HUES64 (cell line): ENCODE measurements around the gene FEV.

Source experiments
- H3K27ac ChIP-seq: 2 replicates; pipeline ENCODE4 v1.7.0; 2013; ENCODE audit warnings: low read depth, low read length, inconsistent platforms
- H3K27me3 ChIP-seq: 2 replicates; pipeline ENCODE4 v1.6.1; 2013; ENCODE audit warnings: mild to moderate bottlenecking, low read length; ENCODE audit not compliant: insufficient read depth
- H3K36me3 ChIP-seq: 2 replicates; pipeline ENCODE4 v1.6.1; 2013; ENCODE audit warnings: mild to moderate bottlenecking, low read length; ENCODE audit not compliant: insufficient read depth
- H3K4me1 ChIP-seq: 2 replicates; pipeline ENCODE4 v1.6.1; 2013; ENCODE audit warnings: mild to moderate bottlenecking, low read length, moderate library complexity; ENCODE audit not compliant: insufficient read depth
- H3K4me3 ChIP-seq: 2 replicates; pipeline ENCODE4 v1.5.1; 2013; ENCODE audit warnings: mild to moderate bottlenecking, low read length, moderate library complexity
- H3K9ac ChIP-seq: 2 replicates; pipeline ENCODE4 v1.6.1; 2013; ENCODE audit warnings: mild to moderate bottlenecking, low read depth, low read length
- H3K9me3 ChIP-seq: 2 replicates; pipeline ENCODE4 v1.6.1; 2013; ENCODE audit warnings: low read depth, low read length; ENCODE audit not compliant: insufficient read depth
- WGBS: fragments of 150-250, 120-280 bp; methylation state at CpG from one replicate; pipeline ENCODE4 v1.1.7; 2013; ENCODE audit warnings: missing lambda C conversion rate; 5-methylcytosine and 5-hydroxymethylcytosine counted together

The FEV gene

GRCh38 chr2:219000569-219000960 is 15.6 kb upstream of the FEV start:
- H3K9ac ChIP-seq, result no peak overlapping the region
- 17% methylated on average over 6 of the region's 8 CpGs for WGBS

DNA sequence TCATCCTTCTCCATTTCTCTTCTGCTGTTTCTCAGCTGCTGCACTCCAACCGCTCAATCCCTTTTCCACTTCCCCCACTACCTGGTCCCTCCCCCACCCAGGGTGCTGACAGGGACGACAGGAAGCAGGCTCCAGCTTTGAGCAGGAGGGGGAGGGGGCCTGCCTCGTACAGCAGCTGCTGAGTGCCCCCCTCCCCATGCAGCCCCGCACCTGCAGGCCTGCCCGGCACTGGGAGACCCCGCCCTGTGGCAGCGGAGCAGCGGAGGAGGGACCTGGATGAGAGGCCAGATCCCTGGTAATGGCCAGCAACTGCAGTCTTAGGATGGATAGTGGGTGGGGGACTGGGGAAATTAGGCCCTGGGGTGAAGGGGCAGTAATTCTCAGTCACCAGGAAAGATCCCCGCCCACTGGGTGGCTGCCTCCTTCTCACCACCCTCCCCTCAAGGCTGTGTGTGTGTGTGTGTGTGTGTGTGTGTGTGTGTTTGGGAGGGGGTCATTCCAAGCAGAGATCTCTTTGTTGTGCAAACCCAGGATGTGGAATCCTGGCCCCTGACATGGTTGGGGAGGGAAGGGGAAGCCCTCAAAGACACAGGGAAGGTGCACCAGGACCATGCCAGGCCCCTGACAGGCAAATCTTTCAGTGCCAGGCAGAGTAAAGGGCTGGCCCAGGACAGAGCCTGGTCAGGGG is 15.0 kb upstream of the FEV start:
- Histone ChIP-seq H3K4me3 (peak overlapping the region; percentile 5; the same call in 1 of the 2 replicates), H3K27me3 (peaks cover 100% of the 10 kb centered on the region), H3K4me1 (peaks cover 18% of the 10 kb centered on the region; the same call in 1 of the 2 replicates), H3K27ac (no peak overlapping the region), H3K9ac (no peak overlapping the region), H3K9me3 (no peaks in the 10 kb centered on the region), H3K36me3 (no peaks in the 10 kb centered on the region)
- WGBS, result 4% methylated on average over 8 of the region's 9 CpGs

More at GRCh38 chr2:219000569-219000960, 15.6 kb upstream of the FEV start:
- no peaks in the 10 kb centered on the region for H3K9me3 ChIP-seq
- H3K4me3 ChIP-seq, result no peak overlapping the region; the same call in 1 of the 2 replicates
- H3K27ac ChIP-seq, result no peak overlapping the region
- no peaks in the 10 kb centered on the region for H3K36me3 ChIP-seq
- peaks cover 100% of the 10 kb centered on the region for H3K27me3 ChIP-seq
- H3K4me1 ChIP-seq, result peaks cover 18% of the 10 kb centered on the region; the same call in 1 of the 2 replicates

DNA sequence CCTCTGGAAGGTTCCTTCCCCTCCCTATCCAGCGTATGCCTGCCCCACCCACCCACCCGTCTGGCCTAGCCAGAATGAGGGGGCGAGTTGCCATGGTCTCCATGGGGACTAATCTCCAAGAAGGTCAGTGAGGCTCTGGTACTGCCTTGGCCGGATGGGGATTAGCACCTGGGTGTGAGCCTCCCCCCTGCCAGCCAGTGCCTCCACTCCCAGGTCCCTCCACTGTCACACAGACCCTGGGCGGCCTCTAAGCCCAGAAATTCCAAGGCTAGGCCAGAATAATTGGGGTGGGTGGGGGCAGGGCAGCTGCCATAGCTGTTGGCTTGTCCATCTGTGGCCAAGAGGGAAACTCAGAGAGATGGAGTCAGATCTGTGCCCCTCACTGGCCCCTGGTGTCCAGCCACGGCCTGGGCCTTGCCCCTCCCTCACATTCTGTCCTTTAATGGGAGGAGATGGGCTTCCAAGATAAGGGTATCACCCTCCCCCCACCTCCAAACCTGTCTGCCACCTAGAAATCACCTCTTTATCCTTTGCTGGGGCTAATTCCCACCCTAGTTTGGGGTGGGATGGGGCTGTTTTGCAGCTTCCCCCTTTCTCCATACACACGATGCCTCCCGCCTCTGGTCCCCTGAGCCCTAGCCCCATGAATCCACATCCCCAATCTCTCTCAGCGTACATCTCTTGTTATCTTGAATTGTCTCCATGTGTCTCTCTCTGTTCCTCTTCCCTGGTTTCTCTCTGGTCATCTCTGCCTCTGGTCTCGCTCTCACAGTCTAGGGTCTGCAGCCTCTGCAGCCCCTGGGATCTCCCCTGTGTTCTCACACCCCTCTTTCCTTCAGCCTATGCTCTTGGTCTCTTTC is 14.3 kb upstream of the FEV start:
- Histone ChIP-seq H3K9ac (no peak overlapping the region), H3K4me3 (peak overlapping the region; percentile 5; the same call in 1 of the 2 replicates), H3K27me3 (peaks cover 100% of the 10 kb centered on the region), H3K4me1 (peaks cover 19% of the 10 kb centered on the region; the same call in 1 of the 2 replicates), H3K36me3 (no peaks in the 10 kb centered on the region), H3K9me3 (no peaks in the 10 kb centered on the region), H3K27ac (no peak overlapping the region)
- 24% methylated on average over 8 of the region's 10 CpGs for WGBS

- peaks cover 26% of the 10 kb centered on the region; the same call in 1 of the 2 replicates for H3K4me1 ChIP-seq
- no peak overlapping the region for H3K9ac ChIP-seq
- H3K9me3 ChIP-seq, result no peaks in the 10 kb centered on the region
- no peaks in the 10 kb centered on the region for H3K36me3 ChIP-seq
- peaks cover 100% of the 10 kb centered on the region for H3K27me3 ChIP-seq
- no peak overlapping the region for H3K27ac ChIP-seq
- no peak overlapping the region for H3K4me3 ChIP-seq
- 76% methylated on average over 10 of the region's 12 CpGs for WGBS
Measured at GRCh38 chr2:218998414-218999002, 13.5 kb upstream of the FEV start.

- WGBS, result 74% methylated on average over 2 of the region's 2 CpGs
- H3K27me3 ChIP-seq, result peaks cover 100% of the 10 kb centered on the region
- H3K4me3 ChIP-seq, result no peak overlapping the region
- H3K9me3 ChIP-seq, result no peaks in the 10 kb centered on the region
- no peaks in the 10 kb centered on the region for H3K36me3 ChIP-seq
- no peak overlapping the region for H3K27ac ChIP-seq
- H3K4me1 ChIP-seq, result peaks cover 28% of the 10 kb centered on the region; the same call in 1 of the 2 replicates
- no peak overlapping the region for H3K9ac ChIP-seq
Measured at GRCh38 chr2:218997731-218998130, 12.7 kb upstream of the FEV start.

GRCh38 chr2:218996937-218997336 is 12.0 kb upstream of the FEV start:
- 84% methylated on average over 4 of the region's 4 CpGs for WGBS
- peaks cover 28% of the 10 kb centered on the region; the same call in 1 of the 2 replicates for H3K4me1 ChIP-seq
- H3K9ac ChIP-seq, result no peak overlapping the region
- no peaks in the 10 kb centered on the region for H3K36me3 ChIP-seq
- no peak overlapping the region for H3K27ac ChIP-seq
- no peaks in the 10 kb centered on the region for H3K9me3 ChIP-seq
- H3K27me3 ChIP-seq, result peaks cover 100% of the 10 kb centered on the region
- H3K4me3 ChIP-seq, result no peak overlapping the region

DNA sequence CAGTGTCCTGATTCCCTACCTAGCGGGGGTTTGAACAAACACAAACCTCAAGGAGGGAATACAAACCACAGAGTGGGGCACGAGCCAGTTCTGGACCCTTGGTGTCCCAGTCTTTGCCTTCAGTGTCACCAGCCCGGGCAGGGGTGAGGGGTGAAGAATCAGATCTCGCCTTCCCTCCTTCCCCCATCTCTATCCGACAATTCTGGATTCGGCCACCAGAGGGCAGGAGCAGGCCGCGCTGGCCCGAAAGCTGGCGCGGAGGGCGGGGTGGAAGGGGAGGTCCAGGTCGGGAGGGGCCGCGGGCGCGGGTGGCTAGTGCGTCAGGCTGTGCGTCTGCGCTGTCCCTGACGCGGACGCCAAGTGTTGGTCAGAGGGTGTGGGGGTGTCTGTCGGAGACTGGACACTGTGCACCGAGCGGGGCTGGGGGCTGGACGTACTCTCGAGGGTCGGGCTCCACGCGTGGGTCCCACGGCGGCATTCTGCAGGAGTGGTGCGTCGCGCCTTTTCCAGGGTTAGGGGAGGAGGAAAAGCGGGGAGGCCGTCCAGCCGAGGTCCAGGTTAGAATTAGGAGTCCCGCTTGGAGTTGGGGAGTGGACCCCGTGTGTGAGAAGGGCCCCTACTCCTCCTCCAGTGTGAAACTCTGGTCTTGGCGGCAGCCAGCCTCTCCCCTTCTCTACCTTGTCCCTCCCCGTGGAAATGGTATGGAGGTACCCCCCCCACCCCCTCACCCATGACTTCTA is 11.2 kb upstream of the FEV start:
- peaks cover 100% of the 10 kb centered on the region for H3K27me3 ChIP-seq
- no peak overlapping the region for H3K9ac ChIP-seq

GRCh38 chr2:218995561-218995960 is 10.6 kb upstream of the FEV start:
- H3K36me3 ChIP-seq, result no peaks in the 10 kb centered on the region
- H3K9me3 ChIP-seq, result no peaks in the 10 kb centered on the region
- H3K4me1 ChIP-seq, result peaks cover 22% of the 10 kb centered on the region; the same call in 1 of the 2 replicates
- no peak overlapping the region for H3K9ac ChIP-seq
- H3K27me3 ChIP-seq, result peaks cover 100% of the 10 kb centered on the region
- H3K4me3 ChIP-seq, result no peak overlapping the region
- H3K27ac ChIP-seq, result no peak overlapping the region
- WGBS, result 43% methylated on average over 8 of the region's 8 CpGs

More for the DNA sequence above, 11.2 kb upstream of the FEV start:
- WGBS, result 12% methylated on average over 41 of the region's 43 CpGs
- Histone ChIP-seq H3K4me1 (peaks cover 28% of the 10 kb centered on the region; the same call in 1 of the 2 replicates), H3K4me3 (peak overlapping the region; percentile 38), H3K27ac (no peak overlapping the region), H3K9me3 (no peaks in the 10 kb centered on the region), H3K36me3 (no peaks in the 10 kb centered on the region)

- WGBS, result 2% methylated on average over 88 of the region's 88 CpGs
- peak within 1 kb of the TSS; percentile 29; the same call in 1 of the 2 replicates for H3K4me3 ChIP-seq
- no peak within 1 kb of the TSS for H3K9ac ChIP-seq
- peaks cover 100% of the 10 kb centered on the region for H3K27me3 ChIP-seq
- no peaks in the 10 kb centered on the region for H3K9me3 ChIP-seq
- H3K27ac ChIP-seq, result no peak within 1 kb of the TSS
- no peaks in the 10 kb centered on the region for H3K36me3 ChIP-seq
- H3K4me1 ChIP-seq, result peaks cover 14% of the 10 kb centered on the region; the same call in 1 of the 2 replicates
Measured at GRCh38 chr2:218993345-218994315, 8.6 kb upstream of the FEV start, which contains the start of gene CRYBA2. Gene CRYBA2, minus strand, starts transcription at chr2:218993422. Its CDS starts 246 bp downstream, at chr2:218993176.
